GM12892 (cell line): ENCODE data around the gene SLC36A4.

Source experiments
- POLR2A ChIP-seq: IDR thresholded peaks from 2 replicates; pipeline ENCODE4 v1.6.1; 2011; ENCODE audit warnings: low read depth, low read length, control low read depth
- POLR2AphosphoS5 ChIP-seq: IDR thresholded peaks from 2 replicates; pipeline ENCODE4 v1.6.1; 2011; ENCODE audit warnings: low read depth, low read length, control low read depth
- TAF1 ChIP-seq: IDR thresholded peaks from 2 replicates; pipeline ENCODE4 v1.6.1; 2011; ENCODE audit warnings: low read depth, mild to moderate bottlenecking, control low read depth, low read length, borderline replicate concordance

- no peak for TF ChIP-seq TAF1
- TF ChIP-seq POLR2AphosphoS5, result no peak
- TF ChIP-seq POLR2A, result no peak
Observed at GRCh38 chr11:93100211-93100610, 97.6 kb downstream of the SLC36A4 start.
